PC-9 (cell line): ENCODE measurements around the gene MGRN1. TPM values are rescaled to one million over a fixed set of nuclear protein-coding genes. Genes with fewer than 3 reads are reported as not detected.

ENCODE experiments used
- BruUV-seq: library from RNA; stranded (reverse); fragments of 400-500 nt; replicated peaks from 2 replicates; lab custom pipeline; 2021; lab: Mats Ljungman, UMichigan
- CTCF ChIA-PET: fragments of 300-600 bp; sonication (Branson Sonifier 250); formaldehyde crosslinking; loops from one replicate; lab custom pipeline; 2022; ENCODE audit warnings: antibody characterized with exemption; lab: Charles Lee
- POLR2A ChIA-PET: fragments of 300-600 bp; sonication (Branson Sonifier 250); formaldehyde crosslinking; loops from one replicate; lab custom pipeline; 2022; ENCODE audit warnings: antibody characterized with exemption; ENCODE audit not compliant: unreplicated experiment; lab: Charles Lee
- DNase-seq, 2 experiments: peaks; one replicate each; pipeline versions ENCODE4 v3.0.0 to v3.0.0-alpha.2; 2015 to 2022; ENCODE audit warnings: mixed read lengths in 1 of 2
- H2AFZ ChIP-seq: fragments of 200-600 bp; sonication (generic); 2 replicates; pipeline ENCODE4 v1.8.1; 2017; ENCODE audit warnings: antibody characterized with exemption
- H3F3A ChIP-seq: fragments of 200-600 bp; sonication (generic); 2 replicates; pipeline ENCODE4 v1.8.1; 2017; ENCODE audit warnings: antibody characterized with exemption, mild to moderate bottlenecking, low read depth; ENCODE audit not compliant: insufficient read depth
- H3K27ac ChIP-seq: fragments of 200-600 bp; sonication (generic); 2 replicates; pipeline ENCODE4 v1.6.1; 2016; ENCODE audit warnings: mixed run types
- H3K27me3 ChIP-seq: fragments of 200-600 bp; sonication (generic); 2 replicates; pipeline ENCODE4 v1.6.1; 2016; ENCODE audit warnings: low read depth, mixed run types; ENCODE audit not compliant: insufficient read depth
- H3K36me3 ChIP-seq: fragments of 200-600 bp; sonication (generic); 2 replicates; pipeline ENCODE4 v1.6.1; 2016; ENCODE audit warnings: low read depth, mixed run types
- H3K4me1 ChIP-seq: fragments of 200-600 bp; sonication (generic); replicated peaks from 2 replicates; pipeline ENCODE4 v1.6.1; 2016; ENCODE audit warnings: mixed run types; ENCODE audit not compliant: insufficient read depth
- H3K4me2 ChIP-seq: fragments of 200-600 bp; sonication (generic); 2 replicates; pipeline ENCODE4 v1.6.1; 2017; ENCODE audit warnings: mixed run types
- H3K4me3 ChIP-seq: fragments of 200-600 bp; sonication (generic); 2 replicates; pipeline ENCODE4 v1.6.1; 2016; ENCODE audit warnings: mixed run types
- H3K79me2 ChIP-seq: fragments of 200-600 bp; sonication (generic); 2 replicates; pipeline ENCODE4 v1.6.1; 2017; ENCODE audit warnings: low read depth, mixed run types
- H3K9me2 ChIP-seq: fragments of 200-600 bp; sonication (generic); 2 replicates; pipeline ENCODE4 v1.8.1; 2017; ENCODE audit warnings: mild to moderate bottlenecking; ENCODE audit not compliant: insufficient read depth
- H3K9me3 ChIP-seq: fragments of 200-600 bp; sonication (generic); 2 replicates; pipeline ENCODE4 v1.8.1; 2016; ENCODE audit warnings: low read depth; ENCODE audit not compliant: insufficient read depth
- H4K20me1 ChIP-seq: fragments of 200-600 bp; sonication (generic); 2 replicates; pipeline ENCODE4 v1.8.1; 2017; ENCODE audit not compliant: insufficient read depth
- CTCF ChIP-seq: fragments of 200-600 bp; sonication (generic); conservative IDR thresholded peaks from 2 replicates; pipeline ENCODE4 v1.6.1; 2017; ENCODE audit warnings: mixed run types, antibody characterized with exemption, mild to moderate bottlenecking, moderate library complexity
- EZH2 ChIP-seq: fragments of 200-600 bp; sonication (generic); IDR thresholded peaks from 2 replicates; pipeline ENCODE4 v1.8.0; 2017; ENCODE audit warnings: antibody characterized with exemption, low read depth
- intact Hi-C: fragments of 100-400 bp; cut with micrococcal nuclease; formaldehyde crosslinking; loops from one replicate; pipeline ENCODE4 v1.10.0; 2022; ENCODE audit not compliant: unreplicated experiment
- total RNA-seq: library from RNA; stranded (reverse); gene quantifications from 2 replicates; pipeline ENCODE4 v1.2.3, GENCODE V29; 2021

Gene MGRN1
- total RNA-seq, 1 experiment from 2014 or later = 70.4 TPM

- H3K36me3 ChIP-seq = no peaks in the 10 kb centered on the region
- peaks cover 93% of the 10 kb centered on the region for H3K79me2 ChIP-seq
- ChIA-PET CTCF (interaction anchor here (0.5 kb wide), 1 partner anchor 399 kb away, joined by 3 read pairs; no protein-coding TSS in a partner anchor), POLR2A (no interaction called here)
- H3F3A ChIP-seq = peaks cover 6% of the 10 kb centered on the region
- 0 out of 2 replicates have a peak, but pooled peaks cover 7% of the 10 kb centered on the region for H3K9me3 ChIP-seq
- H4K20me1 ChIP-seq = peaks cover 41% of the 10 kb centered on the region
- BruUV-seq = no TSS peak
- H3K27ac ChIP-seq = no peak overlapping the region
- H3K4me1 ChIP-seq = peaks cover 9% of the 10 kb centered on the region; the same call in 1 of the 2 replicates
- no peak for DNase-seq
- no peak overlapping the region for H3K4me2 ChIP-seq
- TF ChIP-seq CTCF = no peak
- TF ChIP-seq EZH2 = no peak
- H3K9me2 ChIP-seq = no peaks in the 10 kb centered on the region
- H2AFZ ChIP-seq = no peak overlapping the region
- no peak overlapping the region for H3K4me3 ChIP-seq
- intact Hi-C loops = no loop called here
- no peaks in the 10 kb centered on the region for H3K27me3 ChIP-seq
These were observed 6.8 kb downstream of the MGRN1 start for GRCh38 chr16:4631444-4631843.

- Histone ChIP-seq H3K4me2 (no peak overlapping the region), H3K4me1 (peaks cover 9% of the 10 kb centered on the region; the same call in 1 of the 2 replicates), H3K27ac (no peak overlapping the region), H3K27me3 (no peaks in the 10 kb centered on the region), H3K79me2 (peaks cover 83% of the 10 kb centered on the region), H3F3A (peaks cover 6% of the 10 kb centered on the region), H4K20me1 (peaks cover 38% of the 10 kb centered on the region), H2AFZ (no peak overlapping the region), H3K9me2 (no peaks in the 10 kb centered on the region), H3K36me3 (no peaks in the 10 kb centered on the region), H3K9me3 (0 out of 2 replicates have a peak, but pooled peaks cover 7% of the 10 kb centered on the region), H3K4me3 (no peak overlapping the region)
- DNase-seq = no peak
- BruUV-seq = no TSS peak
- intact Hi-C loops = no loop called here
- TF ChIP-seq EZH2 (no peak), CTCF (no peak)
- ChIA-PET POLR2A (interaction anchor here (0.6 kb wide), 1 partner anchor 871 kb away, joined by 4 read pairs; no protein-coding TSS in a partner anchor), CTCF (no interaction called here)
These were observed 9.4 kb downstream of the MGRN1 start for GRCh38 chr16:4633910-4634635.

- no peaks in the 10 kb centered on the region for H3K9me2 ChIP-seq
- no peak overlapping the region for H3K4me3 ChIP-seq
- no peak overlapping the region for H3K4me2 ChIP-seq
- no peak overlapping the region for H3K27ac ChIP-seq
- 0 out of 2 replicates have a peak, but pooled peaks cover 7% of the 10 kb centered on the region for H3K9me3 ChIP-seq
- BruUV-seq = no TSS peak
- TF ChIP-seq EZH2 (no peak), CTCF (no peak)
- peaks cover 6% of the 10 kb centered on the region for H3F3A ChIP-seq
- CTCF ChIA-PET = interaction anchor here (0.7 kb wide), 1 partner anchor 23 kb away, joined by 3 read pairs; no protein-coding TSS in a partner anchor
- H4K20me1 ChIP-seq = peaks cover 40% of the 10 kb centered on the region
- no peaks in the 10 kb centered on the region for H3K36me3 ChIP-seq
- intact Hi-C loops = no loop called here
- no peak overlapping the region for H2AFZ ChIP-seq
- no peak for DNase-seq
- peaks cover 9% of the 10 kb centered on the region; the same call in 1 of the 2 replicates for H3K4me1 ChIP-seq
- POLR2A ChIA-PET = no interaction called here
- H3K79me2 ChIP-seq = peaks cover 76% of the 10 kb centered on the region
- H3K27me3 ChIP-seq = no peaks in the 10 kb centered on the region
These were observed 10.1 kb downstream of the MGRN1 start for GRCh38 chr16:4634768-4635167.
